NCI-H1930 (cell line): ENCODE data around the gene MEP1A.
"Not testable (repeated sequence)": the region's sequence is repeated elsewhere in the genome, so short reads cannot be mapped to it uniquely, and the experiment has no call there.

Source experiments
- DNase-seq, 2 experiments: peaks; one replicate each; lab custom pipeline; 2025; lab: John Stamatoyannopoulos, UW

MEP1A gene, protein sequence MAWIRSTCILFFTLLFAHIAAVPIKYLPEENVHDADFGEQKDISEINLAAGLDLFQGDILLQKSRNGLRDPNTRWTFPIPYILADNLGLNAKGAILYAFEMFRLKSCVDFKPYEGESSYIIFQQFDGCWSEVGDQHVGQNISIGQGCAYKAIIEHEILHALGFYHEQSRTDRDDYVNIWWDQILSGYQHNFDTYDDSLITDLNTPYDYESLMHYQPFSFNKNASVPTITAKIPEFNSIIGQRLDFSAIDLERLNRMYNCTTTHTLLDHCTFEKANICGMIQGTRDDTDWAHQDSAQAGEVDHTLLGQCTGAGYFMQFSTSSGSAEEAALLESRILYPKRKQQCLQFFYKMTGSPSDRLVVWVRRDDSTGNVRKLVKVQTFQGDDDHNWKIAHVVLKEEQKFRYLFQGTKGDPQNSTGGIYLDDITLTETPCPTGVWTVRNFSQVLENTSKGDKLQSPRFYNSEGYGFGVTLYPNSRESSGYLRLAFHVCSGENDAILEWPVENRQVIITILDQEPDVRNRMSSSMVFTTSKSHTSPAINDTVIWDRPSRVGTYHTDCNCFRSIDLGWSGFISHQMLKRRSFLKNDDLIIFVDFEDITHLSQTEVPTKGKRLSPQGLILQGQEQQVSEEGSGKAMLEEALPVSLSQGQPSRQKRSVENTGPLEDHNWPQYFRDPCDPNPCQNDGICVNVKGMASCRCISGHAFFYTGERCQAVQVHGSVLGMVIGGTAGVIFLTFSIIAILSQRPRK

GRCh38 chr6:46793138-46793537 lies at the start of gene MEP1A:
MEP1A (plus strand) TSS chr6:46793389; CDS start chr6:46793399, 10 bp downstream.
- no peak for DNase-seq

DNA sequence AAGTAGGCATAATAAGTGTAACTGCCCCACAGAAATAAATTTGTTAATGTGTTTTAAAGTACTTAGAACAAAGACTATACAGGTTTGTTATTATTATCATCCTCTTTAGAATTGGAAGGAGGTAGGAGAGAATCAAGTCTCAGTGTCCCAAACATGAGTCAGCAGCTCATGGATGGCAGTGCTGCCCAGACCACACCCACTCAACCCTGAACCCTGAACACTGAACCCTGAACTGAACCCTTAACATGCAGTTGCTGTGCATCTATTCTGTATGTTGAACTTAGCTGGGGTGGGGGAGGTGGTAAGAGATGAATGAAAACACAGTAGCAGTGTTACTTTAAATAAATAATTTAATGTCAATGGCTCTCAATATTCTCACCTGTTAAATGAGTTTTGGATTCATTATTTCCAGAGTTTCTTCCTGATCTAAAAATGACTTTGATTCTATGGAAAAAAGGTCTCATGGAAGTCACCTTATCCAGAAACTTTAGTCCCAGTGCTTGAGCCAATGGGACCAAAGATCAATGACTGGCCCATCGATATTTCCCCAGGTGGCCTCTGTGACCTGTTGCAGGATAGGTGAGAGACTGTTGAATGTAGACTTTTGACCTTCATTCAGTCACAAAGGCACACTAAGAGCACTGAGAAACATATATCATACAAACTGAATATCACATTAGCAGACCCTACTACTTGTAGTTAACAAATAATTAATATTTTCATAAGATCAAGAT lies 49.6 kb upstream of the MEP1A start:
- DNase-seq, result no peak

- not testable (repeated sequence) for DNase-seq
Observed at GRCh38 chr6:46744159-46744725, 48.9 kb upstream of the MEP1A start.

GRCh38 chr6:46745973-46746372 lies 47.2 kb upstream of the MEP1A start:
- no peak for DNase-seq

DNA sequence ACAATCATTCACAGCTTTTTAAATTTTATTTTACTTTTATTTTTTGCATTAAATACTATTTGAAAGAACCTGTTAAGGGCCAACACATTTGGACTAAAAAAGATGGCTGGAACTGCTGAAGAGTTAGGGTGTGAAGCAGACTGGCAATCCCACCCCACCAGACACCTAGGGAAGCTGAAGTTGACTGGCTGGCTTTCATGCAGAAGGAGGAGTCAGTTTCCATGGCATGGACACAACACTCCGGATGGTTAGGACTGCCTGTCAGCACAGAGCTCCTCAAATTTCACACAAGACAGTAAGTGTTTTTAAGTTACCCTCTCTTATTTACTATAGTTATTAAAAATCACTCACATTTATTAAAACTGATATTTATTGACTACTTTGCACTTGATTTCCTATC lies 46.5 kb upstream of the MEP1A start, which contains the start of gene ANKRD66:
Gene ANKRD66, plus strand, starts transcription at position 238 of the 400 bp plus-strand sequence. CDS start 5,016 bp downstream, outside the sequence.
- DNase-seq, result no peak

- no peak for DNase-seq
Observed at GRCh38 chr6:46748940-46749503, 44.2 kb upstream of the MEP1A start.

DNA sequence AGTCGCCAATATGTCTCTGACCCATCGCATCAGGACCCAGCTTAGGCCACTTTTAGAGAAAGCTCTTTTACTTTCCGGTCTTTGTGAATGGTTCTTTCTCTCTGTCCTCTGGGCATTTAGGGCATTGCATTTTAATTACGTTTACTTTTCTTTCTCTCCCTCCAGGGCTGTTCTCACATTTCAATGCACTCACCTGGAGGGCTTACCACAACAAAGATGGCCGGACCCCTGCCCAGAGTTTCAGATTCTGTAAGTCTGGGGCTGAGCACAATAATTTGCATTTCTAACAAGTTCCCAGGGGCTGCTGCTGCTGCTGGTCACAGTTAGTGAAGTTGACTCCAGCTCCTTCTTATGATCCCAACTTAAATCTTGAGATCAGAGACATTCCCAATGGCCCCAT lies 43.5 kb upstream of the MEP1A start:
- DNase-seq, result no peak

DNA sequence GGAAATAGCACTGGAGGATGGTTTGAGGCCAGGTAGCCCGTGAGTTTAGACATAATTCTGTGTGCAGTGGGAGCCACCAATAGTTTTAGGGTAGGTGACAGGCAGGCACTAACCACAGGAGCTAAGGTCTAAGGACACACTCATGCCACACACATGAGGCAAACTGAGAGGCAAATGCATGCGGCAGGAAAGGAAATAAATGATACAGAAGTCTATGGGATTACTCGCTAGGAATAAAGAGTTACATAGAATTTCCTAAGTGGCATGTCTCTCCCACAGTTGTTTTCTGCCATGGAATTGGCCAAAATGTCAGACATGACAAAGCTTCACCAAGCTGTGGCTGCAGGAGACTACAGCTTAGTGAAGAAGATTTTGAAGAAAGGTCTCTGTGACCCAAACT lies 41.5 kb upstream of the MEP1A start:
- DNase-seq, result no peak

DNA sequence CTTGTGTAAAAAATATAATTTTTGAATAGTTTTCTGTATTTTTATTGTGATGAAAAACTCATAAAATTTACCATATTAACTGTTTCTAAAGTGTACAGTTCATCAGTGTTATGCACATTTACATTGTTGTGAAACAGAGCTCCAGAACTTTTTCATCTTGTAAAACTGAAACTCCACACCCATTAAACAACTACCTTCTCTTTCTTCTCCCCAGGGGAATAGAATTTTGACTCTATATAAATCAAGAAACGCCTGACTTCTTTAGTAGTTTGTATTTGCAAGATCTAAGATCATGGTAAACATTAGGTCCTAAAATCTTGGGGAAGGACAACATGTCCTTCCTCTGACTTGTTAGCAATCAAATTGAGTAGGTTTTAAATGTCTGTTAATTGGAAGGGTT lies 37.3 kb upstream of the MEP1A start:
- no peak for DNase-seq

DNA sequence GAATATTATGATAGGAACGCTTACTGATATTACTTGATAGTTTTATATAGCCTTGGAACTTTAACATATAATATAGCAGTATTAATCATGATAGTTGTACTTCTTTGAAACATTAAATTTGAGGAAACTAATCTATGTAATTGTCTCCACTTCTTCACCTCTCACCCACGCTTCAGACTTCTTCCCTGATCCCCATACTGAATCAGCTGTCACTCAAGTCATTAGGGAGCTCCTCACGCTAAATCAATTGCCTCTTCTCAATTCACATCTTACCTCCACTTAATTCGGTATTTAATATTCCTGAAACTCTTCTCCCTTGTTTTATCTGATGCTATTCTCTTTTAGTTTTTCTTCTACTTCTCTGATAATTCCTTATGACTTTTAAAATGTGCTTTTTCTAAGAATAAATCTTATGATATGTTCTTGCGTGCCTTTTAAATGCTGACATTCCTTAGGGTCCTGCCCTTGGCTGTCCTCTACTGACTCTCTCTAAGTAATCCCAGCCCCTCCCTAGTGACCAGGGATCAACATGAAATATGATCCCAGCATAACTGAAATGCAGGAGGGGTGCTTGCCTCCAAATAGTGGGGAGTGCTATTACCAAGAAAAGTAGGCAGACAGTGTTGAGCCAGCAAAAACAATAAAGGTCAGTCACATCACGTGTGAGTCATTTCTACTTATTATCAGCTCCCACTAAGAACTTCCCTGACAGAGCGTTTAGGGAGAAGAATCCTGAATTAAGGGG lies 36.5 kb upstream of the MEP1A start:
- no peak for DNase-seq

DNA sequence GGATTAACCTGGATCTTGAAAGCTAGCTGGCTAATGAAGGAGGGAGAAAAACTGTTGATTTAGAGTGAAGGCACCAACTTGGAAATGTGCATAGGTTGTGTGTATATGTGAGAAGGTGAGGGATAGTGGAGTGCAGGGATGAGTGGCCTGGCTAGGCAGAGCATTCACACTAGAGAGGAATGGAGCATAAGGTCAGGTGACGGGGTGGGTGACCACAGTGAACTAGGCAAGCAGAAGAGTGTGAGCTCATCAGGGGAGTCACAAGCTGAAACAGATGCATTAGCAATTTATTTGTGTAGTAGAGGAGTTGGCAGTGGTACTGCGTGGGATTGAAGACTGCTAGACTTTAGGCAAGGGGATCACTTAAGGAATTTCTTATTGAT lies 36.0 kb upstream of the MEP1A start:
- DNase-seq, result no peak

- DNase-seq, result no peak
Observed at GRCh38 chr6:46758960-46759753, 34.0 kb upstream of the MEP1A start.

DNA sequence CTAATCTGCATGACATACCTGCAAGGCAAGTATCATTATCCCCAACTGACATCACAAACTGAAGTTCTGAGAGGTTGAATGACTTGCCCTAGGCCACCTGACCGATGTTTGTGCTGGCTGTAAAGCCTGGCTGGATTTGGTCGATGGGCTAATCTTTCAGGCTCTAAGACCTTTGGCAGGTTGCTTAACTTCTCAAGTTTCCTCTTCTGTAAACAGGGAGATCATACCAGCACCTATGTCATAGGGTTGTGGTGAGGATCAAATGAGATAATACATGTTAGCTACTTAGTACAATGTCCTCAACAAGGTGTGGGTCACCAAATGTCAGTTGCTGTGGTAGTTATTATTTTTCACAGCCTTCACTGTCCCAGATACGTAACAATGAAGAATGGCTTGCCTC lies 32.3 kb upstream of the MEP1A start:
- DNase-seq, result no peak

GRCh38 chr6:46763466-46763865 lies 29.7 kb upstream of the MEP1A start:
- DNase-seq, result no peak

DNA sequence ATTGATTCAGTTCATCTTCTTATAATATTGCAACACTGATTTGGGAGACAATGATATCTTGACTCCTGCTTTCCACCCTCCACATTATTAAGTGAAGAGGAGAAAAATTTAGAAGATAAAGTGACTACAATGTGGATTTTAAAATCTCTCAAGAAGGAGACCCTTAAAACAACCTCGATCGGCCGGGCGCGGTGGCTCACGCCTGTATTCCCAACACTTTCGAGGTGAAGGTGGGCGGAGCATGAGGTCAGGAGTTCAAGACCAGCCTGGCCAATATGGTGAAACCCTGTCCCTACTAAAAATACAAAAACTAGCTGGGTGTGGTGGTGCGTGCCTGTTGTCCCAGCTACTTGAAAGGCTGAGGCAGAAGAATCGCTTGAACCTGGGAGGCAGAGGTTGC lies 28.9 kb upstream of the MEP1A start:
- not testable (repeated sequence) for DNase-seq

- DNase-seq, result no peak
Observed at GRCh38 chr6:46764961-46765360, 28.2 kb upstream of the MEP1A start.

DNA sequence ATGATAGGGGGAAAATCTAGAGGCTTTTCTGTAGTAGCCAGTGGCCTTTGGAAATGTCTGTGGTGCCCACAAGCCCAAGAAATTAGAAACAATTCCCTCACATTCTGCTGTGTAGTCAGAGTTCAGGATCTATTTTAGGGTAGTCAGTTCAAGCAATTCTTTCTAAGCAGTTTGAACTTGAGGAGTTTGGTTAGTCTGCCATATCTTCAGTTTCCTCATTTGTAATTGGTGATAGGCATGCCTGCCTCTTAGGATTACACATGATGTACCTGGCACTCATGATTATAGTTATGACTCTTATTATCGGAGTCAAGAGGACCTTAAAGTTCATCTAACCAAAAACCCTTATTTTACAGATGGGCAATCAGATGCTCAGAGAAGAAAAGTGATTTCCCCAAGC lies 21.2 kb upstream of the MEP1A start:
- DNase-seq, result no peak

GRCh38 chr6:46772762-46773161 lies 20.4 kb upstream of the MEP1A start:
- DNase-seq, result no peak

DNA sequence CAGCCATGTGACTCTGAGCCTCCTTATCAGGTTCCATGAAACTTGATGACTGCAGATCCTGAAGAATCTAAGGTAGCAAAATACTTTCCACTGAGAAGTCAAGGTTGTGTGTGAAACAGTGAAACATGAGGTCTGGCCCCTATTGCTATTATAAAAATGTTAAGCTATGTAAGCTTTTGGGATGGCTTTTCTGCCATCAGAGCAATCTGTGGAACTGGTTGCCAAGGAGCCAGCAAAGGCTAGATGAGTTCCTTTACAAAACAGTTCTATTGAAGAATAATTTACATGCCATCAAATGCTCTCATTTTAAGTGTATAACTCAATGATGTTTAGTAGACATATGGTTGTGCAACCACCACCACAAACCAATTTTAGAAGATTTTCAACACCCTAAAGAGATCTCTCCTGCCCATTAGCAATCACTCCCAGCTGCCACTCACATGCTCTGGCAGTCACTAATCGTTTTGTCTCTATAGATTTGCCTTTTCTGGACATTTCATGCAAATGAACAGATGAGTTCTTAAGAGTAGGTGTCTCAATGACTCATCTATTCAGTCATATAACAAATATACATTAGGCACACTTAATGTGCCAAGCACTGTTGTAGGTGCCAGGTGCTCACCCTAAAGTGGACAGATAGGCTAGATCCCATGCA lies 19.9 kb upstream of the MEP1A start:
- DNase-seq, result no peak

DNA sequence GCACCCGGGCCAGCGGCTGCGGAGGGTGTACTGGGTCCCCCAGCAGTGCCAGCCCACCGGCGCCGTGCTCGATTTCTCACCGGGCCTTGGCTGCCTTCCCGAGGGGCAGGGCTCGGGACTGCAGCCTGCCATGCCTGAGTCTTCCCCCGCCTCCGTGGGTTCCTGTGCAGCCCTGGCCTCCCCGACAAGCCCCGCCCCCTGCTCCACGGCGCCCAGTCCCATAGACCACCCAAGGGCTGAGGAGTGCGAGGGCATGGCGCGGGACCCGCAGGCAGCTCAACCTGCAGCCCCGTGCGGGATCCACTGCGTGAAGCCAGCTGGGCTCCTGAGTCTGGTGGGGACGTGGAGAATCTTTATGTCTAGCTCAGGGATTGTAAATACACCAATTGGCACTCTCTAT lies 18.5 kb upstream of the MEP1A start:
- DNase-seq, result not testable (repeated sequence)
